Adipose tissue (tissue), 3 donors: ENCODE data around the gene HSPA12B. TPM values are rescaled to one million over a fixed set of nuclear protein-coding genes. Genes with fewer than 3 reads are reported as not detected.

Experiments
- H3K27ac ChIP-seq: one replicate; pipeline ENCODE4 v1.5.1; 2013; ENCODE audit warnings: low read depth, low read length
- WGBS, 3 donors: extraction: QIAGEN DNeasy Blood & Tissue Kit; methylation state at CpG; one replicate each; pipeline ENCODE4 v1.1.7; 2013; 5-methylcytosine and 5-hydroxymethylcytosine counted together
- polyA plus RNA-seq, 3 donors: library from polyadenylated mRNA; stranded (reverse); fragments of 200-250 nt; gene quantifications; one replicate each; pipeline ENCODE4 v1.2.3, GENCODE V29; 2013
- donor health status: healthy with polysubstance abuse.
- donor health status: Bipolar disorder and iron deficiency.
- donor health status: healthy.

The HSPA12B gene
- polyA plus RNA-seq, 3 donors, result 2.5 to 31.8 (median 26.4) TPM

GRCh38 chr20:3701061-3701998 is 31.2 kb upstream of the HSPA12B start:
- H3K27ac ChIP-seq, result no peak overlapping the region
- 81 to 92% (median 82%) methylated on average over 13 of the region's 13 CpGs for WGBS, 3 donors

GRCh38 chr20:3702611-3703391 is 29.7 kb upstream of the HSPA12B start:
- no peak overlapping the region for H3K27ac ChIP-seq
- WGBS, 3 donors, result 92 to 96% (median 95%) methylated on average over 11 of the region's 11 CpGs

- 73 to 85% (median 82%) methylated on average over 5 of the region's 5 CpGs for WGBS, 3 donors
- no peak overlapping the region for H3K27ac ChIP-seq
Observed at GRCh38 chr20:3704087-3704486, 28.4 kb upstream of the HSPA12B start.

- WGBS, 3 donors, result 79 to 92% (median 88%) methylated on average over 14 of the region's 14 CpGs
- no peak overlapping the region for H3K27ac ChIP-seq
Observed at GRCh38 chr20:3705491-3705969, 27.0 kb upstream of the HSPA12B start.

GRCh38 chr20:3705970-3706739 is 26.3 kb upstream of the HSPA12B start:
- WGBS, 3 donors, result 94 to 97% (median 94%) methylated on average over 29 to 31 of the region's 31 CpGs
- H3K27ac ChIP-seq, result no peak overlapping the region

- WGBS, 3 donors, result 78 to 80% (median 79%) methylated on average over 10 of the region's 10 CpGs
- no peak overlapping the region for H3K27ac ChIP-seq
Observed at GRCh38 chr20:3706774-3707507, 25.5 kb upstream of the HSPA12B start.

- 90 to 94% (median 91%) methylated on average over 3 of the region's 3 CpGs for WGBS, 3 donors
- no peak overlapping the region for H3K27ac ChIP-seq
Observed at GRCh38 chr20:3707508-3707899, 25.0 kb upstream of the HSPA12B start.

GRCh38 chr20:3710011-3710466 is 22.4 kb upstream of the HSPA12B start:
- H3K27ac ChIP-seq, result no peak overlapping the region
- WGBS, 3 donors, result 40 to 71% (median 46%) methylated on average over 6 of the region's 6 CpGs

- 24 to 32% (median 28%) methylated on average over 18 of the region's 18 CpGs for WGBS, 3 donors
- no peak overlapping the region for H3K27ac ChIP-seq
Observed at GRCh38 chr20:3710703-3711483, 21.6 kb upstream of the HSPA12B start.

- H3K27ac ChIP-seq, result no peak overlapping the region
- 66 to 74% (median 68%) methylated on average over 4 of the region's 4 CpGs for WGBS, 3 donors
Observed at GRCh38 chr20:3711484-3711941, 21.0 kb upstream of the HSPA12B start.

GRCh38 chr20:3712279-3712873 is 20.1 kb upstream of the HSPA12B start, which contains the start of gene SIGLEC1:
Gene SIGLEC1, minus strand, starts transcription at chr20:3712600. Its CDS starts 5,472 bp downstream, at chr20:3707128.
- 62 to 71% (median 68%) methylated on average over 10 to 15 of the region's 15 CpGs for WGBS, 3 donors
- H3K27ac ChIP-seq, result no peak within 1 kb of the TSS

GRCh38 chr20:3714092-3714491 is 18.4 kb upstream of the HSPA12B start:
- 54 to 82% (median 55%) methylated on average over 4 of the region's 4 CpGs for WGBS, 3 donors
- H3K27ac ChIP-seq, result no peak overlapping the region

- H3K27ac ChIP-seq, result no peak overlapping the region
- WGBS, 3 donors, result 80 to 84% (median 82%) methylated on average over 4 of the region's 4 CpGs
Observed at GRCh38 chr20:3716195-3716834, 16.2 kb upstream of the HSPA12B start.

- no peak overlapping the region for H3K27ac ChIP-seq
- 83 to 90% (median 89%) methylated on average over 4 of the region's 4 CpGs for WGBS, 3 donors
Observed at GRCh38 chr20:3719046-3719445, 13.4 kb upstream of the HSPA12B start.

GRCh38 chr20:3720068-3720467 is 12.4 kb upstream of the HSPA12B start:
- H3K27ac ChIP-seq, result no peak overlapping the region
- 74 to 93% (median 90%) methylated on average over 2 of the region's 2 CpGs for WGBS, 3 donors

GRCh38 chr20:3720626-3721025 is 11.9 kb upstream of the HSPA12B start:
- no peak overlapping the region for H3K27ac ChIP-seq
- WGBS, 3 donors, result 47 to 65% (median 59%) methylated on average over 6 of the region's 6 CpGs
